ENCODE results near the gene PML. TPM values are rescaled to one million over a fixed set of nuclear protein-coding genes. Genes with fewer than 3 reads are reported as not detected.

Gene PML
- total RNA-seq, 1 experiment from 2014 or later: 61.1 TPM

Other genes with a start within 250 kb of the PML start
- 1.0 and 1.5 TPM in 2 replicates for gene INSYN1, start 241.4 kb upstream of the PML start, total RNA-seq (2014; rRNA removed; shearing (Covaris generic))
- not detected in 2 replicates for gene TBC1D21, start 121.2 kb upstream of the PML start, total RNA-seq (2014; rRNA removed; shearing (Covaris generic))
- gene LOXL1, start 68.3 kb upstream of the PML start, total RNA-seq (2014; rRNA removed; shearing (Covaris generic)): 91.0 and 92.8 TPM in 2 replicates
- 14.6 and 26.8 TPM in 2 replicates for gene STOML1, start 2.4 kb upstream of the PML start, total RNA-seq (2014; rRNA removed; shearing (Covaris generic))
- not detected in 2 replicates for gene GOLGA6A, start 87.8 kb downstream of the PML start, total RNA-seq (2014; rRNA removed; shearing (Covaris generic))
- gene ISLR2, start 135.9 kb downstream of the PML start, total RNA-seq (2014; rRNA removed; shearing (Covaris generic)): not detected in 2 replicates
- gene ISLR, start 179.0 kb downstream of the PML start, total RNA-seq (2014; rRNA removed; shearing (Covaris generic)): 0.41 and 0.53 TPM in 2 replicates
- 2.0 and 3.0 TPM in 2 replicates for gene STRA6, start 208.1 kb downstream of the PML start, total RNA-seq (2014; rRNA removed; shearing (Covaris generic))
- gene CCDC33, start 241.6 kb downstream of the PML start, total RNA-seq (2014; rRNA removed; shearing (Covaris generic)): 0.24 TPM in 1 of 2 replicates, not detected in the other

Measured in A172 (cell line).